CD14-positive monocyte (primary cell): Measurements from ENCODE around the gene CFAP92. TPM values are rescaled to one million over a fixed set of nuclear protein-coding genes. Genes with fewer than 3 reads are reported as not detected.

Source experiments
- DNase-seq, 3 donors: peaks; one replicate each; pipeline ENCODE4 v3.0.0-alpha.2; 2011 to 2022
- H2AFZ ChIP-seq: 2 replicates; pipeline ENCODE4 v1.6.0; 2012; ENCODE audit warnings: mild to moderate bottlenecking, low read depth, low read length, inconsistent platforms; ENCODE audit not compliant: insufficient read depth, poor library complexity, severe bottlenecking
- H3K27ac ChIP-seq, 2 donors: 1 replicate in 1 of 2; 2 replicates in 1 of 2; pipeline ENCODE4 v1.5.1; 2012 to 2013; ENCODE audit warnings: low read length in 2 of 2, control low read depth in 1 of 2, inconsistent platforms in 1 of 2, low read depth in 1 of 2, mild to moderate bottlenecking in 1 of 2
- H3K27me3 ChIP-seq, 2 donors: one replicate each; pipeline versions ENCODE4 v1.6.0 to v1.6.1; 2011 to 2013; ENCODE audit warnings: low read length in 2 of 2; ENCODE audit not compliant: control insufficient read depth in 2 of 2, insufficient read depth in 2 of 2
- H3K36me3 ChIP-seq, 2 donors: replicated peaks in 1 of 2; 1 replicate in 1 of 2; 2 replicates in 1 of 2; pipeline versions ENCODE4 v1.5.1 to v1.6.1; 2012 to 2013; ENCODE audit warnings: low read length in 2 of 2, control low read depth in 1 of 2, inconsistent platforms in 1 of 2, mild to moderate bottlenecking in 1 of 2; ENCODE audit not compliant: insufficient read depth in 2 of 2, control insufficient read depth in 1 of 2
- H3K4me1 ChIP-seq, 2 donors: 1 replicate in 1 of 2; 2 replicates in 1 of 2; pipeline versions ENCODE4 v1.5.1 to v1.6.1; 2012 to 2013; ENCODE audit warnings: low read length in 2 of 2, control low read depth in 1 of 2, inconsistent platforms in 1 of 2, mild to moderate bottlenecking in 1 of 2, moderate library complexity in 1 of 2; ENCODE audit not compliant: insufficient read depth in 2 of 2, control insufficient read depth in 1 of 2
- H3K4me2 ChIP-seq: replicated peaks from 2 replicates; pipeline ENCODE3; 2012; ENCODE audit warnings: low read length, moderate library complexity, mild to moderate bottlenecking; ENCODE audit not compliant: poor library complexity, severe bottlenecking; ENCODE audit errors: extremely low read depth
- H3K4me3 ChIP-seq, 3 experiments: fragments of 200-600 bp in 1 of 3; sonication (generic) in 1 of 3; replicated peaks in 1 of 3; 1 replicate in 2 of 3; 2 replicates in 1 of 3; pipeline ENCODE4 v1.5.1; 2011 to 2013; ENCODE audit warnings: low read length in 3 of 3, mild to moderate bottlenecking in 3 of 3, control low read depth in 2 of 3, low read depth in 2 of 3, inconsistent platforms in 1 of 3, moderate library complexity in 1 of 3
- H3K79me2 ChIP-seq: 2 replicates; pipeline ENCODE4 v1.6.0; 2012; ENCODE audit warnings: mild to moderate bottlenecking, control low read depth, inconsistent platforms, low read length, moderate library complexity; ENCODE audit not compliant: insufficient read depth
- H3K9ac ChIP-seq: 2 replicates; pipeline ENCODE4 v1.6.0; 2017; ENCODE audit warnings: low read length, mild to moderate bottlenecking; ENCODE audit not compliant: insufficient read depth, poor library complexity, severe bottlenecking
- H3K9me3 ChIP-seq, 2 donors: replicated peaks in 1 of 2; 1 replicate in 1 of 2; 2 replicates in 1 of 2; pipeline versions ENCODE4 v1.5.1 to v1.6.1; 2012 to 2013; ENCODE audit warnings: low read length in 2 of 2, control low read depth in 1 of 2; ENCODE audit not compliant: control insufficient read depth in 1 of 2, insufficient read depth in 1 of 2
- H4K20me1 ChIP-seq: 2 replicates; pipeline ENCODE4 v1.6.0; 2012; ENCODE audit warnings: mild to moderate bottlenecking, low read length, control low read depth, moderate library complexity; ENCODE audit not compliant: insufficient read depth
- H3K27ac Mint-ChIP-seq, 7 donors: one replicate each; pipeline ENCODE4 v1.8.0; 2020; ENCODE audit warnings: mild to moderate bottlenecking in 7 of 7, mixed read lengths in 7 of 7, moderate library complexity in 6 of 7, inconsistent platforms in 2 of 7
- H3K27me3 Mint-ChIP-seq, 3 donors: one replicate each; pipeline ENCODE4 v1.8.0; 2021 to 2022; ENCODE audit warnings: low read depth in 3 of 3, mild to moderate bottlenecking in 3 of 3, mixed read lengths in 3 of 3, moderate library complexity in 3 of 3, inconsistent platforms in 1 of 3
- H3K36me3 Mint-ChIP-seq, 2 donors: one replicate each; pipeline ENCODE4 v1.8.0; 2020; ENCODE audit warnings: mixed read lengths in 2 of 2, inconsistent platforms in 1 of 2, mild to moderate bottlenecking in 1 of 2
- H3K4me1 Mint-ChIP-seq: one replicate; pipeline ENCODE4 v1.8.0; 2020; ENCODE audit warnings: mild to moderate bottlenecking, mixed read lengths
- H3K4me3 Mint-ChIP-seq, 2 donors: one replicate each; pipeline ENCODE4 v1.8.0; 2020; ENCODE audit warnings: mild to moderate bottlenecking in 2 of 2, mixed read lengths in 2 of 2, moderate library complexity in 1 of 2
- H3K9me3 Mint-ChIP-seq, 7 donors: one replicate each; pipeline ENCODE4 v1.8.0; 2020 to 2022; ENCODE audit warnings: mixed read lengths in 7 of 7, mild to moderate bottlenecking in 6 of 7, moderate library complexity in 6 of 7, inconsistent platforms in 2 of 7
- WGBS: methylation state at CpG from one replicate; pipeline ENCODE4 v1.1.5; 2013; ENCODE audit warnings: missing lambda C conversion rate; ENCODE audit not compliant: insufficient coverage; 5-methylcytosine and 5-hydroxymethylcytosine counted together
- intact Hi-C, 2 donors: fragments of 100-400 bp; cut with micrococcal nuclease; formaldehyde crosslinking; loops; one replicate each; pipeline versions ENCODE4 v1.15.0 to v1.15.1; 2023
- polyA plus RNA-seq, 3 donors: library from polyadenylated mRNA; depleted of rRNA in 1 of 3; unstranded in 2 of 3; stranded (reverse) in 1 of 3; fragments of 300-500 nt in 2 of 3; fragments of >200 nt in 1 of 3; fragmentation: Illumina TruSeq in 2 of 3; gene quantifications; 1 replicate in 2 of 3; 2 replicates in 1 of 3; pipeline ENCODE4 v1.2.3, GENCODE V29; 2012 to 2021
- TF ChIP-seq, protein P1 (sequence below): fragments of 200-600 bp; IDR thresholded peaks from one replicate; pipeline ENCODE4 v1.8.0; 2022; ENCODE audit warnings: antibody characterized with exemption, mild to moderate bottlenecking

The CFAP92 gene
- polyA plus RNA-seq, 3 donors: 0.12 to 0.50 (median 0.19) TPM

- no peak overlapping the region for H3K4me3 Mint-ChIP-seq
- no peak overlapping the region for H2AFZ ChIP-seq
- H3K4me2 ChIP-seq: no peak overlapping the region
- no peaks in the 10 kb centered on the region for H3K4me1 ChIP-seq
- H3K9me3 Mint-ChIP-seq: peaks cover 0 to 2% (median 0%) of the 10 kb centered on the region in 7 donors
- intact Hi-C loops: no loop called here
- no peaks in the 10 kb centered on the region for H3K79me2 ChIP-seq
- H3K27ac ChIP-seq: no peak overlapping the region
- WGBS: 80% methylated on average over 1 of the region's 1 CpG
- DNase-seq: no peak
- H3K9ac ChIP-seq: no peak overlapping the region
- TF ChIP-seq, protein P1, sequence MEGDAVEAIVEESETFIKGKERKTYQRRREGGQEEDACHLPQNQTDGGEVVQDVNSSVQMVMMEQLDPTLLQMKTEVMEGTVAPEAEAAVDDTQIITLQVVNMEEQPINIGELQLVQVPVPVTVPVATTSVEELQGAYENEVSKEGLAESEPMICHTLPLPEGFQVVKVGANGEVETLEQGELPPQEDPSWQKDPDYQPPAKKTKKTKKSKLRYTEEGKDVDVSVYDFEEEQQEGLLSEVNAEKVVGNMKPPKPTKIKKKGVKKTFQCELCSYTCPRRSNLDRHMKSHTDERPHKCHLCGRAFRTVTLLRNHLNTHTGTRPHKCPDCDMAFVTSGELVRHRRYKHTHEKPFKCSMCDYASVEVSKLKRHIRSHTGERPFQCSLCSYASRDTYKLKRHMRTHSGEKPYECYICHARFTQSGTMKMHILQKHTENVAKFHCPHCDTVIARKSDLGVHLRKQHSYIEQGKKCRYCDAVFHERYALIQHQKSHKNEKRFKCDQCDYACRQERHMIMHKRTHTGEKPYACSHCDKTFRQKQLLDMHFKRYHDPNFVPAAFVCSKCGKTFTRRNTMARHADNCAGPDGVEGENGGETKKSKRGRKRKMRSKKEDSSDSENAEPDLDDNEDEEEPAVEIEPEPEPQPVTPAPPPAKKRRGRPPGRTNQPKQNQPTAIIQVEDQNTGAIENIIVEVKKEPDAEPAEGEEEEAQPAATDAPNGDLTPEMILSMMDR: no peak
- H3K9me3 ChIP-seq: no peaks in the 10 kb centered on the region
- no peak overlapping the region for H3K27ac Mint-ChIP-seq
- H4K20me1 ChIP-seq: no peaks in the 10 kb centered on the region
- no peaks in the 10 kb centered on the region for H3K27me3 ChIP-seq
- H3K36me3 ChIP-seq: no peaks in the 10 kb centered on the region
- H3K27me3 Mint-ChIP-seq: peaks cover 0 to 10% (median 3%) of the 10 kb centered on the region in 3 donors
- no peaks in the 10 kb centered on the region for H3K36me3 Mint-ChIP-seq
- no peaks in the 10 kb centered on the region for H3K4me1 Mint-ChIP-seq
- H3K4me3 ChIP-seq: no peak overlapping the region
These were observed 53.6 kb downstream of the CFAP92 start for GRCh38 chr3:128940252-128940651.

DNA sequence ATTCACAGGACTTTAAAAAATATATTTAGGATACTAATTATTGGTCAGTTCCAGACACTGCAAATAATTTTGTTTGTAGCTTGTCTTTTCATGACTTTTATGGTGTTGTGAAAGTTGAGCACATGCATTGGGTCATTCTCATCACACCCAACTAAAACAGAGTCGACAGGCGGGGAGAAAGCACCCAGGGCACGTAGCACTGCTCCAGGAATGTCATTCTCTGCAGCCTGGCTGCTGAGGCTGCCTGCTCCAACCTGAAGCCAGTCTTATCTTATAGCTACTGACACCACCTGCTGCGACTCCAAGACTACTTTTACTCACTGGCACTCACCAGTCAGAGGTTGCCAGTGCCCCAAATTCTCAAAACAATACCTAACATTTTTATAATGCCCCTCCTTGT lies 57.5 kb downstream of the CFAP92 start:
- Histone ChIP-seq H3K27ac (no peak overlapping the region), H3K4me2 (no peak overlapping the region), H3K79me2 (no peaks in the 10 kb centered on the region), H2AFZ (no peak overlapping the region), H3K9me3 (no peaks in the 10 kb centered on the region), H3K4me1 (no peaks in the 10 kb centered on the region), H3K4me3 (no peak overlapping the region), H3K27me3 (no peaks in the 10 kb centered on the region), H3K9ac (no peak overlapping the region), H3K36me3 (no peaks in the 10 kb centered on the region), H4K20me1 (no peaks in the 10 kb centered on the region)
- H3K27ac Mint-ChIP-seq: no peak overlapping the region
- H3K4me3 Mint-ChIP-seq: no peak overlapping the region
- intact Hi-C loops: no loop called here
- no peaks in the 10 kb centered on the region for H3K36me3 Mint-ChIP-seq
- peaks cover 0 to 2% (median 0%) of the 10 kb centered on the region in 7 donors for H3K9me3 Mint-ChIP-seq
- no peaks in the 10 kb centered on the region for H3K4me1 Mint-ChIP-seq
- DNase-seq: no peak
- H3K27me3 Mint-ChIP-seq: peaks cover 1 to 11% (median 3%) of the 10 kb centered on the region in 3 donors
- WGBS: 93% methylated on average over 4 of the region's 4 CpGs
- TF ChIP-seq, protein P1: no peak
